ENCODE data around the gene INHBA.

INHBA gene

DNA sequence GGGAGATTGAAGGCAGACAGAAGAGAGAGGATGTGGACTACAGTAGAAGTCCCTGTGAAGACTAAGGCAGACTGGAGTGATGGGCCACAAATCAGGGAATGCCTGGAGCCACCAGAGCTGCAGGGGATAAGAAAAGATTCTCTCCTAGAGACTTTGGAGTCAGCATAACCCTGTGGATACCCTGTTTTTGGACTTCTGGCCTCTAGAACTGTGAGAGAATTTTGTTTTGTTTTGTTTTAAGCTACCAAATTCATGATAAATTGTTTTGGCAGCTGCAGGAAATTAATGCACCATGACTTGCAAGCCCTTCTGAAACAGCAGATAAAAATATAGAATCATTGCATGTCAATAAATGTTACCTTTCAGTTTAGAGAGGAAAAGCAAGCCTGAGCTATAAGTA, 41.3 kb downstream of the INHBA start:
- no peak for TF ChIP-seq EZH2 (IDR thresholded peaks at IDR 0.05; ENCODE audit: borderline replicate concordance, low read length)
- TF ChIP-seq, protein P1, sequence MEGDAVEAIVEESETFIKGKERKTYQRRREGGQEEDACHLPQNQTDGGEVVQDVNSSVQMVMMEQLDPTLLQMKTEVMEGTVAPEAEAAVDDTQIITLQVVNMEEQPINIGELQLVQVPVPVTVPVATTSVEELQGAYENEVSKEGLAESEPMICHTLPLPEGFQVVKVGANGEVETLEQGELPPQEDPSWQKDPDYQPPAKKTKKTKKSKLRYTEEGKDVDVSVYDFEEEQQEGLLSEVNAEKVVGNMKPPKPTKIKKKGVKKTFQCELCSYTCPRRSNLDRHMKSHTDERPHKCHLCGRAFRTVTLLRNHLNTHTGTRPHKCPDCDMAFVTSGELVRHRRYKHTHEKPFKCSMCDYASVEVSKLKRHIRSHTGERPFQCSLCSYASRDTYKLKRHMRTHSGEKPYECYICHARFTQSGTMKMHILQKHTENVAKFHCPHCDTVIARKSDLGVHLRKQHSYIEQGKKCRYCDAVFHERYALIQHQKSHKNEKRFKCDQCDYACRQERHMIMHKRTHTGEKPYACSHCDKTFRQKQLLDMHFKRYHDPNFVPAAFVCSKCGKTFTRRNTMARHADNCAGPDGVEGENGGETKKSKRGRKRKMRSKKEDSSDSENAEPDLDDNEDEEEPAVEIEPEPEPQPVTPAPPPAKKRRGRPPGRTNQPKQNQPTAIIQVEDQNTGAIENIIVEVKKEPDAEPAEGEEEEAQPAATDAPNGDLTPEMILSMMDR (IDR thresholded peaks at IDR 0.05; ENCODE audit: low read length): no peak

DNA sequence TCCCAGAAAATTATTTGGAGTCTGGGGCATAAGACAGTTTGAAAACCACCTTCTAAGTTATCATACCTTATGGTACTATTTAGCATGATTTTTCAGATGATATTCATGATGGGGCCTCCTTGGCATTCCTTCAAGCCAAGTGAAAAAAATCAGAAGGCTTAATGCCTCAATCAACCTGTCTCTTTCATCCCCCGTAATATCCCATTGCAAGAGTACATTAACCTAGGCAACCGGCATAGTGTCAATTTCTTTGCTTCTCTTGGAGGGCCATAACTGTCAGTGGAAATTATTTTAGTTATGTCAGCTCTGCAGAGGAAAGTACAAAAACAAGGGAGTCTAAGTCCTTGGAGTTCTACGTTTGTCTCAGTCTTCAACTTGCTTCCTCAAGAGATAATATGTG, 43.4 kb downstream of the INHBA start:
- no peaks in the 10 kb centered on the region for H3K4me1 ChIP-seq (ENCODE audit: insufficient read depth, low read length, severe bottlenecking)
- no peak for TF ChIP-seq EZH2 (IDR thresholded peaks at IDR 0.05; ENCODE audit: borderline replicate concordance, low read length)
- TF ChIP-seq, protein P1 (IDR thresholded peaks at IDR 0.05; ENCODE audit: low read length): no peak

More for the DNA sequence above, 41.3 kb downstream of the INHBA start:
- no peaks in the 10 kb centered on the region for H3K9me2 ChIP-seq (ENCODE audit: low read depth, low read length)
- no peaks in the 10 kb centered on the region for H4K20me1 ChIP-seq (ENCODE audit: insufficient read depth, low read length)
- H3K9me3 ChIP-seq (ENCODE audit: low read length): no peaks in the 10 kb centered on the region
- no peak overlapping the region for H3K4me3 ChIP-seq (ENCODE audit: low read depth, low read length, poor library complexity, severe bottlenecking)
- no peaks in the 10 kb centered on the region for H3K4me1 ChIP-seq (ENCODE audit: insufficient read depth, low read length, severe bottlenecking)
- H2AFZ ChIP-seq (ENCODE audit: low read length): no peak overlapping the region
- H3K9ac ChIP-seq (ENCODE audit: low read length): no peak overlapping the region
- H3K27me3 ChIP-seq (ENCODE audit: insufficient read depth, low read length): no peaks in the 10 kb centered on the region
- no peak overlapping the region for H3K27ac ChIP-seq (ENCODE audit: low read depth, low read length, poor library complexity, severe bottlenecking)
- no peaks in the 10 kb centered on the region for H3K36me3 ChIP-seq (ENCODE audit: insufficient read depth, low read length)
- H3K4me2 ChIP-seq (ENCODE audit: low read length): no peak overlapping the region
- no peaks in the 10 kb centered on the region for H3F3A ChIP-seq (ENCODE audit: insufficient read depth, low read length)
- H3K79me2 ChIP-seq (ENCODE audit: insufficient read depth, low read length): no peaks in the 10 kb centered on the region

DNA sequence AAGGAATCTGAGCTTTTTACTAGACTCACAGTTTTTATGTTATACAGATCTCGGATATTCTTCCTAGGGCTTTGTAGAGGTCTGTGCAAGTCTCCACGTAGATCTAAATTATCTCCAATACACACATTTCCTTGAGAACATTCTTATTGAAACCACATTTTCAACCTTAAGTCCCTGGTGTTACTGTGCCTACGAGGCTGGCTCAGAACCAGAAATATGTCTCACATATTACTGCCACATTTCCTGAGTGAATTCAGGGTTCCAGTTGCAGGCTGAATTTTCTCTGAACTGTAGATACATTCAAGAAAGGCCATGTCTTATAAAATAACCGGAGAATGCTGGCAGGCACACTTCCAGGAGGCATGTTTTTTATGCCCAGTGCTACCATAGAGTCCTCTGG, 46.5 kb downstream of the INHBA start:
- no peaks in the 10 kb centered on the region for H3K4me1 ChIP-seq (ENCODE audit: insufficient read depth, low read length, severe bottlenecking)
- TF ChIP-seq, protein P1 (IDR thresholded peaks at IDR 0.05; ENCODE audit: low read length): no peak
- no peak for TF ChIP-seq EZH2 (IDR thresholded peaks at IDR 0.05; ENCODE audit: borderline replicate concordance, low read length)

More for the DNA sequence above, 43.4 kb downstream of the INHBA start:
- H3K79me2 ChIP-seq (ENCODE audit: insufficient read depth, low read length): no peaks in the 10 kb centered on the region
- H3K9me2 ChIP-seq (ENCODE audit: low read depth, low read length): no peaks in the 10 kb centered on the region
- no peaks in the 10 kb centered on the region for H3K9me3 ChIP-seq (ENCODE audit: low read length)
- no peaks in the 10 kb centered on the region for H3F3A ChIP-seq (ENCODE audit: insufficient read depth, low read length)
- no peaks in the 10 kb centered on the region for H3K36me3 ChIP-seq (ENCODE audit: insufficient read depth, low read length)
- H3K4me2 ChIP-seq (ENCODE audit: low read length): no peak overlapping the region
- H2AFZ ChIP-seq (ENCODE audit: low read length): no peak overlapping the region
- no peak overlapping the region for H3K27ac ChIP-seq (ENCODE audit: low read depth, low read length, poor library complexity, severe bottlenecking)
- no peaks in the 10 kb centered on the region for H4K20me1 ChIP-seq (ENCODE audit: insufficient read depth, low read length)
- no peak overlapping the region for H3K9ac ChIP-seq (ENCODE audit: low read length)
- no peak overlapping the region for H3K4me3 ChIP-seq (ENCODE audit: low read depth, low read length, poor library complexity, severe bottlenecking)
- H3K27me3 ChIP-seq (ENCODE audit: insufficient read depth, low read length): no peaks in the 10 kb centered on the region

More for the DNA sequence above, 46.5 kb downstream of the INHBA start:
- H2AFZ ChIP-seq (ENCODE audit: low read length): no peak overlapping the region
- H3K4me2 ChIP-seq (ENCODE audit: low read length): no peak overlapping the region
- H3K9ac ChIP-seq (ENCODE audit: low read length): no peak overlapping the region
- no peaks in the 10 kb centered on the region for H3K79me2 ChIP-seq (ENCODE audit: insufficient read depth, low read length)
- H3K36me3 ChIP-seq (ENCODE audit: insufficient read depth, low read length): no peaks in the 10 kb centered on the region
- no peak overlapping the region for H3K4me3 ChIP-seq (ENCODE audit: low read depth, low read length, poor library complexity, severe bottlenecking)
- H3F3A ChIP-seq (ENCODE audit: insufficient read depth, low read length): no peaks in the 10 kb centered on the region
- no peaks in the 10 kb centered on the region for H3K9me3 ChIP-seq (ENCODE audit: low read length)
- H3K27me3 ChIP-seq (ENCODE audit: insufficient read depth, low read length): no peaks in the 10 kb centered on the region
- H4K20me1 ChIP-seq (ENCODE audit: insufficient read depth, low read length): no peaks in the 10 kb centered on the region
- H3K9me2 ChIP-seq (ENCODE audit: low read depth, low read length): no peaks in the 10 kb centered on the region
- H3K27ac ChIP-seq (ENCODE audit: low read depth, low read length, poor library complexity, severe bottlenecking): no peak overlapping the region
